GM12878 (cell line): ENCODE data around the gene PDZRN4. TPM values are rescaled to one million over a fixed set of nuclear protein-coding genes. Genes with fewer than 3 reads are reported as not detected.

Source experiments
- ATAC-seq: fragments of 200-7000 bp; cut with Tn5 transposase; 3 replicates; pipeline ENCODE4 v1.9.1; 2020; ENCODE audit warnings: mild to moderate bottlenecking, moderate library complexity
- BruUV-seq: library from RNA; stranded (reverse); fragments of 400-500 nt; replicated peaks from 2 replicates; lab custom pipeline; 2021; lab: Mats Ljungman, UMichigan
- CTCF ChIA-PET: fragments of 300-600 bp; sonication (Branson Sonifier 250); formaldehyde crosslinking; extraction: SDS; loops from one replicate; lab custom pipeline; 2021; ENCODE audit warnings: inconsistent platforms; lab: Yijun Ruan, JAX
- POLR2A ChIA-PET: fragments of 350-600 bp; formaldehyde crosslinking; extraction: SDS; loops from one replicate; lab custom pipeline; 2021; ENCODE audit warnings: inconsistent platforms; lab: Charles Lee
- RAD21 ChIA-PET: fragments of 300-600 bp; sonication (Branson Sonifier 250); formaldehyde crosslinking; loops from one replicate; lab custom pipeline; 2023; ENCODE audit warnings: antibody characterized with exemption; ENCODE audit not compliant: unreplicated experiment; lab: Charles Lee
- SMC1A ChIA-PET: fragments of 300-600 bp; sonication (Branson Sonifier 250); formaldehyde crosslinking; loops from one replicate; lab custom pipeline; 2023; ENCODE audit not compliant: unreplicated experiment, uncharacterized antibody; lab: Charles Lee
- DNase-seq: peaks from one replicate; pipeline ENCODE4 v3.0.0-alpha.2; 2011; ENCODE audit warnings: low read depth, low spot score
- FAIRE-seq: peaks from 3 replicates; lab custom pipeline; 2011; peaks lifted over from hg19 to GRCh38; lab: Jason Lieb, UNC
- H2AFZ ChIP-seq: 2 replicates; pipeline ENCODE4 v1.6.0; 2011; ENCODE audit warnings: low read depth, low read length, control low read depth; ENCODE audit not compliant: control insufficient read depth
- H3K27ac ChIP-seq: 2 replicates; pipeline ENCODE4 v1.5.1; 2011; ENCODE audit warnings: control low read depth; ENCODE audit not compliant: control insufficient read depth, insufficient read depth
- H3K27me3 ChIP-seq, 2 experiments: replicated peaks in 1 of 2; 2 replicates each; pipeline versions ENCODE4 v1.6.0 to v1.6.1; 2011; ENCODE audit warnings: low read length in 1 of 2; ENCODE audit not compliant: control insufficient read depth in 2 of 2, insufficient read depth in 2 of 2
- H3K36me3 ChIP-seq, 2 experiments: 2 replicates each; pipeline ENCODE4 v1.5.1; 2011; ENCODE audit warnings: low read length in 1 of 2; ENCODE audit not compliant: control insufficient read depth in 2 of 2, insufficient read depth in 2 of 2
- H3K4me1 ChIP-seq: 2 replicates; pipeline ENCODE4 v1.6.1; 2011; ENCODE audit warnings: mild to moderate bottlenecking, low read length, moderate library complexity, mixed read lengths; ENCODE audit not compliant: control insufficient read depth, insufficient read depth
- H3K4me2 ChIP-seq: 2 replicates; pipeline ENCODE4 v1.6.0; 2011; ENCODE audit warnings: control low read depth; ENCODE audit not compliant: control insufficient read depth, insufficient read depth
- H3K4me3 ChIP-seq: fragments of 200-600 bp; sonication (generic); 2 replicates; pipeline ENCODE4 v1.5.1; 2016
- H3K79me2 ChIP-seq: 2 replicates; pipeline ENCODE4 v1.6.0; 2011; ENCODE audit warnings: low read length; ENCODE audit not compliant: control insufficient read depth, insufficient read depth
- H3K9ac ChIP-seq: 2 replicates; pipeline ENCODE4 v1.8.0; 2011; ENCODE audit warnings: low read length, control low read depth, mixed read lengths; ENCODE audit not compliant: control insufficient read depth, insufficient read depth
- H3K9me3 ChIP-seq: replicated peaks from 3 replicates; pipeline ENCODE4 v1.5.1; 2011; ENCODE audit warnings: mild to moderate bottlenecking, low read length; ENCODE audit not compliant: control insufficient read depth, insufficient read depth
- H4K20me1 ChIP-seq: 2 replicates; pipeline ENCODE4 v1.6.0; 2011; ENCODE audit not compliant: control insufficient read depth, insufficient read depth
- BRCA1 ChIP-seq: IDR thresholded peaks from 2 replicates; pipeline ENCODE4 v1.6.1; 2011; ENCODE audit warnings: low read depth, low read length, improper control_type of control experiment
- CBX5 ChIP-seq: sonication (generic); IDR thresholded peaks from 2 replicates; pipeline ENCODE4 v1.6.1; 2016; ENCODE audit warnings: low read depth, moderate library complexity, mild to moderate bottlenecking, inconsistent platforms
- CEBPB ChIP-seq, 2 experiments: fragments of 150-350 bp in 1 of 2; IDR thresholded peaks; 2 replicates each; pipeline ENCODE4 v1.6.1; 2012 to 2014; ENCODE audit warnings: low read depth in 2 of 2, low read length in 2 of 2, borderline replicate concordance in 1 of 2, inconsistent platforms in 1 of 2
- EGR1 ChIP-seq, 2 experiments: IDR thresholded peaks; 1 replicate in 1 of 2; 2 replicates in 1 of 2; pipeline ENCODE4 v1.6.1; 2011 to 2012; ENCODE audit warnings: low read depth in 2 of 2, low read length in 2 of 2, borderline replicate concordance in 1 of 2, mild to moderate bottlenecking in 1 of 2, moderate library complexity in 1 of 2
- MEF2B ChIP-seq: fragments of 450-650 bp; IDR thresholded peaks from 2 replicates; pipeline ENCODE4 v1.6.1; 2018; ENCODE audit warnings: mild to moderate bottlenecking, moderate library complexity; ENCODE audit not compliant: partially characterized antibody, poor library complexity, severe bottlenecking
- NFXL1 ChIP-seq: fragments of 450-650 bp; IDR thresholded peaks from 2 replicates; pipeline ENCODE4 v1.6.1; 2017; ENCODE audit warnings: antibody characterized with exemption, mild to moderate bottlenecking, borderline replicate concordance
- NFYA ChIP-seq: IDR thresholded peaks from 2 replicates; pipeline ENCODE4 v1.6.1; 2011; ENCODE audit warnings: low read depth, mild to moderate bottlenecking, low read length, improper control_type of control experiment, borderline replicate concordance
- NR2C2 ChIP-seq: IDR thresholded peaks from 2 replicates; pipeline ENCODE4 v1.6.1; 2011; ENCODE audit warnings: borderline replicate concordance, low read depth; ENCODE audit not compliant: control insufficient read depth, insufficient read length
- PAX5 ChIP-seq: IDR thresholded peaks from 2 replicates; pipeline ENCODE4 v1.6.1; 2011; ENCODE audit warnings: low read depth, low read length, borderline replicate concordance
- SMAD1 ChIP-seq: fragments of 450-650 bp; IDR thresholded peaks from 2 replicates; pipeline ENCODE4 v1.6.1; 2018; ENCODE audit warnings: mild to moderate bottlenecking, low read depth; ENCODE audit not compliant: partially characterized antibody
- YY1 ChIP-seq: IDR thresholded peaks from 2 replicates; pipeline ENCODE4 v1.6.1; 2011; ENCODE audit warnings: low read depth, mild to moderate bottlenecking, low read length
- ZNF207 ChIP-seq: fragments of 450-650 bp; IDR thresholded peaks from 2 replicates; pipeline ENCODE4 v1.6.1; 2014; ENCODE audit warnings: antibody characterized with exemption, mild to moderate bottlenecking, borderline replicate concordance
- WGBS: methylation state at CpG from one replicate; pipeline ENCODE4 v1.1.6; 2016; ENCODE audit warnings: low lambda C conversion rate; ENCODE audit not compliant: insufficient replicate concordance, insufficient coverage; ENCODE audit errors: missing lambda C conversion rate; 5-methylcytosine and 5-hydroxymethylcytosine counted together
- in situ Hi-C: fragments of 300-500 bp; cut with MboI; formaldehyde crosslinking; loops from 9 replicates; pipeline ENCODE4 v1.14.3; 2018; ENCODE audit warnings: mixed read lengths
- intact Hi-C: fragments of 100-400 bp; cut with micrococcal nuclease; formaldehyde crosslinking; loops from one replicate; pipeline ENCODE4 v1.14.2; 2022; ENCODE audit not compliant: unreplicated experiment
- polyA plus RNA-seq, 11 experiments: library from polyadenylated mRNA; depleted of rRNA in 4 of 11; unstranded in 6 of 11; stranded (reverse) in 5 of 11; fragments of >200 nt; fragmentation: Nextera tagmentation in 4 of 11; fragmentation: Illumina TruSeq in 1 of 11; extraction: Ambion mirVana in 4 of 11; extraction: Trizol in 1 of 11; gene quantifications; 1 replicate in 1 of 11; 2 replicates in 10 of 11; pipeline versions ENCODE4 v1.2.1 to v1.2.3, GENCODE V29; 2011 to 2016; ENCODE audit warnings: inconsistent platforms in 2 of 11, missing spikeins in 2 of 11, low read depth in 1 of 11
- total RNA-seq, 4 experiments: library from RNA; depleted of rRNA in 3 of 4; stranded (reverse); fragments of >200 nt in 3 of 4; fragmentation: Illumina TruSeq in 1 of 4; extraction: Trizol in 1 of 4; gene quantifications; 2 replicates each; pipeline versions ENCODE4 v1.2.1 to v1.2.3, GENCODE V29; 2013 to 2021
- TF ChIP-seq, protein P1 (sequence below): fragments of 450-650 bp; IDR thresholded peaks from 2 replicates; pipeline ENCODE4 v1.6.1; 2017; ENCODE audit warnings: borderline replicate concordance
- TF ChIP-seq, protein P2 (sequence below): IDR thresholded peaks from 2 replicates; pipeline ENCODE4 v1.6.1; 2011; ENCODE audit warnings: borderline replicate concordance, low read depth, mild to moderate bottlenecking, moderate library complexity, mixed read lengths, low read length; ENCODE audit not compliant: insufficient read depth; ENCODE audit errors: extremely low read length
- TF ChIP-seq, protein P3 (sequence below): fragments of 450-650 bp; formaldehyde crosslinking; IDR thresholded peaks from 2 replicates; pipeline ENCODE4 v1.5.0; 2022; ENCODE audit warnings: mild to moderate bottlenecking, missing genetic modification characterization

Gene PDZRN4
- total and polyA plus RNA-seq, 10 of the 15 experiments (the other 5 are each of a cell fraction or from before 2014, with no cell fraction given), result 0.03 TPM; not detected in 9

DNA sequence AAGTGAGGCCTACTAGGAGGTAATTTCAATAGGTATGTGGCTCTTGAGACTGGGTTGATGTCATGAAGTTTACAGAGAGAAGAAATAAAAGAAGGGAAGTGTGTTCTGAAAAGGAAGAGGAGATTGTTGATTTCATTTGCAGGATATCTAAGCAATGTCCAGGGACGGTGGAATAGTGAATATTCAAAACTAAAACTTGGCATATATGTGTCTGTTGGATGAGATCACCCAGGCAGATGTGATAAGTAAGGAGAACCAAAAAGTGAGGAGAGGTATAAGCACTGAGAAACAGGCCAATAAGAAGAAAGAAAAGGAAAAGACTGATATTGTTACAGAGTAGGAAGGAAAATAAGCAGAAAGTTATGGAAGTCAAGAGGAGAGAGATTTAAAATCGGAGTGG, 255.6 kb downstream of the PDZRN4 start (continued):
- TF ChIP-seq, protein P1, sequence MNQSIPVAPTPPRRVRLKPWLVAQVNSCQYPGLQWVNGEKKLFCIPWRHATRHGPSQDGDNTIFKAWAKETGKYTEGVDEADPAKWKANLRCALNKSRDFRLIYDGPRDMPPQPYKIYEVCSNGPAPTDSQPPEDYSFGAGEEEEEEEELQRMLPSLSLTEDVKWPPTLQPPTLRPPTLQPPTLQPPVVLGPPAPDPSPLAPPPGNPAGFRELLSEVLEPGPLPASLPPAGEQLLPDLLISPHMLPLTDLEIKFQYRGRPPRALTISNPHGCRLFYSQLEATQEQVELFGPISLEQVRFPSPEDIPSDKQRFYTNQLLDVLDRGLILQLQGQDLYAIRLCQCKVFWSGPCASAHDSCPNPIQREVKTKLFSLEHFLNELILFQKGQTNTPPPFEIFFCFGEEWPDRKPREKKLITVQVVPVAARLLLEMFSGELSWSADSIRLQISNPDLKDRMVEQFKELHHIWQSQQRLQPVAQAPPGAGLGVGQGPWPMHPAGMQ, result no peak

DNA sequence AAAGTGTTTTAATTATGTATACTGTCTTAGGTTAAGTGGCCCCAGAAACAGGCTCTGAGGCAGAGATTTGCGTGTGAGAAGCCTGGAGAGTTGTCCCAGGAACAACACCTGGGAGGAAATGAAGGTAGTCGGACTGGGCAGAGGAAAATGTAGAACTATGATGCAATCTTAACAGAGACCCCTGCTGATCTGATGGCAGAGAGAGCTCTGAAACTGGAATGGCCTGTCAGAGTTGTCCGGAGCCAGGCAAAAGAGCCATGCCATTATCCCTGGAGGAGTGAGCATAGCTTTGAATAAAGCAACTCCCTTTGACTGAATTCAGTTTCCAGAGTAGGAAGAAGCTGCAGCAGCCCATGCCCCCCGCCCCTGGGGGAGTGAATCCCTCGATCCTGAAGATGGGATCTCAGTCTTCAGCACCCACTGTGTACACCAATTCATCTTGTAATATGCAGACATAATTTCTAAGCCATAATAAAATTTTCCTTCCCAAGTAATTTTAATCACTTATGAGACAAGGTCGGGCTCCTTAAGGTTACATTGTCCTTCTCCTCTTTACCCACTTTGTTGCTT, 264.8 kb downstream of the PDZRN4 start:
- Histone ChIP-seq H3K27ac (no peak overlapping the region), H3K9ac (no peak overlapping the region), H2AFZ (no peak overlapping the region), H3K79me2 (no peaks in the 10 kb centered on the region)
- no TSS peak for BruUV-seq
- in situ Hi-C loops (no loop called here), intact Hi-C loops (no loop called here)
- CTCF ChIA-PET, result no interaction called here
- ATAC-seq (no peak), FAIRE-seq (no peak)
- RAD21 ChIA-PET, result no interaction called here
- no peak for TF ChIP-seq BRCA1
- no peak for TF ChIP-seq NR2C2
- no peak for TF ChIP-seq YY1
- TF ChIP-seq, protein P2, sequence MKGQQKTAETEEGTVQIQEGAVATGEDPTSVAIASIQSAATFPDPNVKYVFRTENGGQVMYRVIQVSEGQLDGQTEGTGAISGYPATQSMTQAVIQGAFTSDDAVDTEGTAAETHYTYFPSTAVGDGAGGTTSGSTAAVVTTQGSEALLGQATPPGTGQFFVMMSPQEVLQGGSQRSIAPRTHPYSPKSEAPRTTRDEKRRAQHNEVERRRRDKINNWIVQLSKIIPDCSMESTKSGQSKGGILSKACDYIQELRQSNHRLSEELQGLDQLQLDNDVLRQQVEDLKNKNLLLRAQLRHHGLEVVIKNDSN, result no peak
- TF ChIP-seq CBX5, result no peak
- TF ChIP-seq CEBPB (IDR thresholded peaks at IDR 0.05; ENCODE audit: borderline replicate concordance in 1 of 2, low read depth in 2 of 2, low read length in 2 of 2), result no peak
- no peak for TF ChIP-seq MEF2B
- no peak for TF ChIP-seq NFYA
- TF ChIP-seq NFXL1, result no peak
- no peak for TF ChIP-seq ZNF207
- TF ChIP-seq PAX5, result no peak
- no peak for TF ChIP-seq EGR1 (IDR thresholded peaks at IDR 0.05; ENCODE audit: borderline replicate concordance in 1 of 2, low read depth in 2 of 2, low read length in 2 of 2)
- TF ChIP-seq SMAD1, result no peak
- TF ChIP-seq, protein P3, sequence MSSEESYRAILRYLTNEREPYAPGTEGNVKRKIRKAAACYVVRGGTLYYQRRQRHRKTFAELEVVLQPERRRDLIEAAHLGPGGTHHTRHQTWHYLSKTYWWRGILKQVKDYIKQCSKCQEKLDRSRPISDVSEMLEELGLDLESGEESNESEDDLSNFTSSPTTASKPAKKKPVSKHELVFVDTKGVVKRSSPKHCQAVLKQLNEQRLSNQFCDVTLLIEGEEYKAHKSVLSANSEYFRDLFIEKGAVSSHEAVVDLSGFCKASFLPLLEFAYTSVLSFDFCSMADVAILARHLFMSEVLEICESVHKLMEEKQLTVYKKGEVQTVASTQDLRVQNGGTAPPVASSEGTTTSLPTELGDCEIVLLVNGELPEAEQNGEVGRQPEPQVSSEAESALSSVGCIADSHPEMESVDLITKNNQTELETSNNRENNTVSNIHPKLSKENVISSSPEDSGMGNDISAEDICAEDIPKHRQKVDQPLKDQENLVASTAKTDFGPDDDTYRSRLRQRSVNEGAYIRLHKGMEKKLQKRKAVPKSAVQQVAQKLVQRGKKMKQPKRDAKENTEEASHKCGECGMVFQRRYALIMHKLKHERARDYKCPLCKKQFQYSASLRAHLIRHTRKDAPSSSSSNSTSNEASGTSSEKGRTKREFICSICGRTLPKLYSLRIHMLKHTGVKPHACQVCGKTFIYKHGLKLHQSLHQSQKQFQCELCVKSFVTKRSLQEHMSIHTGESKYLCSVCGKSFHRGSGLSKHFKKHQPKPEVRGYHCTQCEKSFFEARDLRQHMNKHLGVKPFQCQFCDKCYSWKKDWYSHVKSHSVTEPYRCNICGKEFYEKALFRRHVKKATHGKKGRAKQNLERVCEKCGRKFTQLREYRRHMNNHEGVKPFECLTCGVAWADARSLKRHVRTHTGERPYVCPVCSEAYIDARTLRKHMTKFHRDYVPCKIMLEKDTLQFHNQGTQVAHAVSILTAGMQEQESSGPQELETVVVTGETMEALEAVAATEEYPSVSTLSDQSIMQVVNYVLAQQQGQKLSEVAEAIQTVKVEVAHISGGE (CRISPR knock-in tag), result no peak
- TF ChIP-seq, all 136 proteins: peak for 0
- H3K4me2 ChIP-seq, result no peak overlapping the region
- WGBS, result 8% methylated on average over 5 of the region's 6 CpGs
- ChIA-PET POLR2A (no interaction called here), SMC1A (interaction anchor here (0.5 kb wide), 1 partner anchor 20 kb away, joined by 3 read pairs; no protein-coding TSS in a partner anchor)
- H3K9me3 ChIP-seq, result no peaks in the 10 kb centered on the region
- H3K36me3 ChIP-seq, result no peaks in the 10 kb centered on the region
- H4K20me1 ChIP-seq, result no peaks in the 10 kb centered on the region
- H3K27me3 ChIP-seq, result no peaks in the 10 kb centered on the region
- H3K4me3 ChIP-seq, result no peak overlapping the region
- no peak for DNase-seq
- no peaks in the 10 kb centered on the region for H3K4me1 ChIP-seq
